ENCODE data around the gene GBP4.

DNA sequence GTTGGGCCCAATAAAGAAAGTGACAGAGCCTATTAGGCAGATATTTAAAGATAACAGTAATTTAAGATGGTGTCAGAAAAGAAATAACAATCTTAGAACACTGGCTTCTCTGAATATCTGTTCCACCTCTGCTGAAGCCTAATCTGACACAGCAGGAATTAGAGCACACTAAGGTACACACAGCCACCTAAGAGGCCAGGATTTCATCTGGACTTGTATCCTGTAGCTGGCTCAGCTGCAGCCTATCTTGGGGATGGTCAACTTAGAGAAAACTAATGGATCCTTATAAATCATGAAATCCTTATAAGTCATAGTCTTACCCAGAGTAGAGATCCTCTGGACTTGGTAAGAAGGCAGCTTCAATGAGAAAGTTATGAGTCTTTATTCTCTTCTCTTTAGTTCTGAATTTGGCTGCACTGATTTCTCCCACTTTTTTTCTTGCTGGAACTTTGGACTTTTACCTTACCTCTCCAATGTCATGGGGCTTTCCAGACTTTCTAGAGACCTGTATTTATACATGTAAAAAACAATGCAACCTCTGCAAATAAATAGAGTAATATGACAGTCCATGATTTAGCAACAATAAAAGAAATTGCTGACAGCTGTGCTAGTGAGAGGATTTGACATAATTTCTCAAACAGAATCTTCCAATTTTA is 23.0 kb downstream of the GBP4 start, which contains the start of gene GBP7:
- TF ChIP-seq EZH2 (IDR thresholded peaks at IDR 0.05; ENCODE audit: borderline replicate concordance, low read depth, low read length) (no peak), E2F6 (IDR thresholded peaks at IDR 0.05; ENCODE audit: borderline replicate concordance in 1 of 2, extremely low read depth in 1 of 2, insufficient read depth in 1 of 2, insufficient read length in 1 of 2, low read depth in 1 of 2, low read length in 1 of 2, poor library complexity in 1 of 2, severe bottlenecking in 1 of 2) (no peak), NONO (IDR thresholded peaks at IDR 0.05; ENCODE audit: low read depth in 2 of 2, low read length in 1 of 2) (no peak), MYBL2 (IDR thresholded peaks at IDR 0.05; ENCODE audit: low read depth) (no peak), MYBL2 (CRISPR knock-in tag; IDR thresholded peaks at IDR 0.05; ENCODE audit: borderline replicate concordance) (no peak)
- TF ChIP-seq, protein P1, sequence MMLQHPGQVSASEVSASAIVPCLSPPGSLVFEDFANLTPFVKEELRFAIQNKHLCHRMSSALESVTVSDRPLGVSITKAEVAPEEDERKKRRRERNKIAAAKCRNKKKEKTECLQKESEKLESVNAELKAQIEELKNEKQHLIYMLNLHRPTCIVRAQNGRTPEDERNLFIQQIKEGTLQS (IDR thresholded peaks at IDR 0.05), result no peak
- TF ChIP-seq, protein P1 (CRISPR knock-in tag; conservative IDR thresholded peaks at IDR 0.05), result no peak
- TF ChIP-seq, protein P2, sequence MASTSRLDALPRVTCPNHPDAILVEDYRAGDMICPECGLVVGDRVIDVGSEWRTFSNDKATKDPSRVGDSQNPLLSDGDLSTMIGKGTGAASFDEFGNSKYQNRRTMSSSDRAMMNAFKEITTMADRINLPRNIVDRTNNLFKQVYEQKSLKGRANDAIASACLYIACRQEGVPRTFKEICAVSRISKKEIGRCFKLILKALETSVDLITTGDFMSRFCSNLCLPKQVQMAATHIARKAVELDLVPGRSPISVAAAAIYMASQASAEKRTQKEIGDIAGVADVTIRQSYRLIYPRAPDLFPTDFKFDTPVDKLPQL (IDR thresholded peaks at IDR 0.05; ENCODE audit: extremely low read depth, insufficient read length), result no peak

Data from K562 (cell line).